IPS DF 6.9 (cell line): Measurements from ENCODE around the gene CDC14A.

Experiments
- DNase-seq: peaks from one replicate; pipeline ENCODE4 v3.0.0-alpha.2; 2013; ENCODE audit warnings: low read depth, low spot score
- H3K27ac ChIP-seq: one replicate; pipeline ENCODE4 v1.5.1; 2013; ENCODE audit warnings: low read length, control low read depth
- H3K27me3 ChIP-seq: 2 replicates; pipeline ENCODE4 v1.6.1; 2013; ENCODE audit warnings: mild to moderate bottlenecking, low read length; ENCODE audit not compliant: control insufficient read depth, insufficient read depth
- H3K36me3 ChIP-seq: 2 replicates; pipeline ENCODE4 v1.6.1; 2013; ENCODE audit warnings: low read length; ENCODE audit not compliant: control insufficient read depth, insufficient read depth
- H3K4me1 ChIP-seq: 2 replicates; pipeline ENCODE4 v1.6.1; 2013; ENCODE audit warnings: low read length; ENCODE audit not compliant: control insufficient read depth, insufficient read depth
- H3K4me3 ChIP-seq: 2 replicates; pipeline ENCODE4 v1.5.1; 2013; ENCODE audit warnings: mild to moderate bottlenecking, low read length
- H3K9me3 ChIP-seq: 2 replicates; pipeline ENCODE4 v1.6.1; 2013; ENCODE audit warnings: low read length, inconsistent platforms; ENCODE audit not compliant: control insufficient read depth, insufficient read depth
- WGBS: extraction: QIAGEN DNeasy Blood & Tissue Kit; methylation state at CpG from one replicate; pipeline ENCODE4 v1.1.7; 2013; ENCODE audit warnings: mixed read lengths, missing lambda C conversion rate; ENCODE audit not compliant: insufficient read length, insufficient coverage; 5-methylcytosine and 5-hydroxymethylcytosine counted together

The CDC14A gene

GRCh38 chr1:100530880-100531487, 178.7 kb downstream of the CDC14A start:
- Histone ChIP-seq H3K4me1 (no peaks in the 10 kb centered on the region; the same call in 1 of the 2 replicates), H3K36me3 (no peaks in the 10 kb centered on the region), H3K27me3 (no peaks in the 10 kb centered on the region; the same call in none of the 2 replicates), H3K4me3 (no peak overlapping the region), H3K9me3 (no peaks in the 10 kb centered on the region), H3K27ac (no peak overlapping the region)
- WGBS, result no CpG with 5 or more reads among the region's 3 CpGs
- DNase-seq, result no peak

GRCh38 chr1:100532645-100533044, 180.3 kb downstream of the CDC14A start:
- Histone ChIP-seq H3K36me3 (no peaks in the 10 kb centered on the region), H3K27me3 (peaks cover 4% of the 10 kb centered on the region), H3K4me3 (no peak overlapping the region), H3K4me1 (no peaks in the 10 kb centered on the region; the same call in 1 of the 2 replicates), H3K9me3 (no peaks in the 10 kb centered on the region), H3K27ac (no peak overlapping the region)
- WGBS, result no CpG with 5 or more reads among the region's 7 CpGs
- DNase-seq, result no peak

DNA sequence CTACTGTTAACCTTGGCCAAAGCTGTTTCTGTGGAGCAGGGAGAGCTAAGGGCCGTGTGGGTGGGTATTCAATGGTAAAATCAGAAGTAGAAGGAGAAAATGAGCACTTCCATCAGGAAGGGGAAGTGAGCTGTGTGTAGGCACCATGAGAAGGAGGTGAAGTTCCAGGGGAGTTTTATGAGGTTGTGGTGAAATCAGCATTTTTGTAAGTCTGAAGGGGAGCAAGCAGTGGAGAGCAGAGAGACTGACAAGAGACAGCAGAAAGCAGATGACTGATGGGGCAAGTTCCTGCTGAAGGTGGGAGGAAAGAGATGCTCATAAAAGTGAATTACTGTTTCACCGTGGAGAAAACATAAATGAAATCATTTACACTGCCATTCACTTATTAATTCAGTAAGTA, 183.0 kb downstream of the CDC14A start:
- Histone ChIP-seq H3K27me3 (peaks cover 27% of the 10 kb centered on the region), H3K36me3 (no peaks in the 10 kb centered on the region), H3K9me3 (no peaks in the 10 kb centered on the region), H3K27ac (no peak overlapping the region), H3K4me3 (no peak overlapping the region), H3K4me1 (peaks cover 3% of the 10 kb centered on the region; the same call in 1 of the 2 replicates)
- DNase-seq, result no peak
- no CpG with 5 or more reads among the region's 2 CpGs for WGBS

DNA sequence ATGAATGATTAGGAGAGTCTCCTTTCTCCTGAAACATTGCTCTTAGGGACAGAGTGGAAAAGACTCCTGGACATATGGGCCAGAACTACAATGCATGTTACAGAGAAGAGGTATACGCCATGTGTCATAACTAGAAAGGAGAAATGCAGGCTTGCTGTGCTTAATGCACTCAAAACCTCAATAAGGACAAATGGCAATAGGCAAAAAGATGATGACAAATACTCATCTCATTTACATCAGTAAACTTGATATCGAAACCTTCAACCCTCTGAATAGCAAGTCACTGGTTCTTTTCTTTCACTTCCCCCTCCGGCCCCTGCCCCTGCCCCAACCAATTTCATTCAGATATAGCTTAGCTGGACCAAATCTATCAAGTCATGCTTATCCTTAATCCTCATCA, 183.7 kb downstream of the CDC14A start:
- Histone ChIP-seq H3K4me3 (no peak overlapping the region), H3K27me3 (peaks cover 33% of the 10 kb centered on the region), H3K27ac (no peak overlapping the region), H3K9me3 (no peaks in the 10 kb centered on the region), H3K4me1 (peaks cover 3% of the 10 kb centered on the region; the same call in 1 of the 2 replicates), H3K36me3 (no peaks in the 10 kb centered on the region)
- no CpG with 5 or more reads among the region's 3 CpGs for WGBS
- DNase-seq, result no peak

DNA sequence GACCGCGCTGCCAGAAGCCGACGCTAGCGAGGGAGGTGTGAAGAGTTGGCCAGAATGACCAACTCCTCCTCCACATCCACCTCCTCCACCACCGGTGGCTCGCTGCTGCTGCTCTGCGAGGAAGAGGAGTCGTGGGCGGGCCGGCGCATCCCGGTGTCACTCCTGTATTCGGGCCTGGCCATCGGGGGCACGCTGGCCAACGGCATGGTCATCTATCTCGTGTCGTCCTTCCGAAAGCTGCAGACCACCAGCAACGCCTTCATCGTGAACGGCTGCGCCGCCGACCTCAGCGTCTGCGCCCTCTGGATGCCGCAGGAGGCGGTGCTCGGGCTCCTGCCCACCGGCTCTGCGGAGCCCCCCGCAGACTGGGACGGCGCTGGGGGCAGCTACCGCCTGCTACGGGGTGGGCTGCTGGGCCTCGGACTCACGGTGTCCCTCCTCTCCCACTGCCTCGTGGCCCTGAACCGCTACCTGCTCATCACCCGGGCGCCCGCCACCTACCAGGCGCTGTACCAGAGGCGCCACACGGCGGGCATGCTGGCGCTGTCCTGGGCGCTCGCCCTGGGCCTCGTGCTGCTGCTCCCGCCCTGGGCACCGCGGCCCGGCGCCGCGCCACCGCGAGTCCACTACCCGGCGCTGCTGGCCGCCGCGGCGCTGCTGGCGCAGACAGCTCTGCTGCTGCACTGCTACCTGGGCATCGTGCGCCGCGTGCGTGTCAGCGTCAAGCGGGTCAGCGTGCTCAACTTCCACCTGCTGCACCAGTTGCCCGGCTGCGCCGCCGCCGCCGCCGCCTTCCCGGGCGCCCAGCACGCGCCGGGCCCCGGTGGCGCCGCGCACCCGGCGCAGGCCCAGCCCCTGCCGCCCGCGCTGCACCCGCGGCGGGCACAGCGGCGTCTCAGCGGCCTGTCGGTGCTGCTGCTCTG, 186.9 kb downstream of the CDC14A start:
- Histone ChIP-seq H3K4me1 (peaks cover 3% of the 10 kb centered on the region; the same call in 1 of the 2 replicates), H3K27me3 (peaks cover 35% of the 10 kb centered on the region), H3K4me3 (peak overlapping the region; percentile 18; the same call in 1 of the 2 replicates), H3K27ac (no peak overlapping the region), H3K36me3 (no peaks in the 10 kb centered on the region), H3K9me3 (no peaks in the 10 kb centered on the region)
- whole genome bisulfite sequencing, result no CpG with 5 or more reads among the region's 105 CpGs
- DNase-seq, result no peak

- no peak for DNase-seq
- no peaks in the 10 kb centered on the region for H3K36me3 ChIP-seq
- no peaks in the 10 kb centered on the region for H3K9me3 ChIP-seq
- peaks cover 35% of the 10 kb centered on the region for H3K27me3 ChIP-seq
- peak overlapping the region; percentile 16; the same call in 1 of the 2 replicates for H3K4me3 ChIP-seq
- WGBS, result no CpG with 5 or more reads among the region's 57 CpGs
- no peak overlapping the region for H3K27ac ChIP-seq
- peaks cover 3% of the 10 kb centered on the region; the same call in 1 of the 2 replicates for H3K4me1 ChIP-seq
Observed at GRCh38 chr1:100539836-100540536, 187.7 kb downstream of the CDC14A start.

- WGBS, result no CpG with 5 or more reads among the region's 2 CpGs
- Histone ChIP-seq H3K9me3 (no peaks in the 10 kb centered on the region), H3K4me1 (0 out of 2 replicates have a peak, but pooled peaks cover 3% of the 10 kb centered on the region), H3K27me3 (peaks cover 32% of the 10 kb centered on the region), H3K4me3 (no peak overlapping the region), H3K27ac (no peak overlapping the region), H3K36me3 (no peaks in the 10 kb centered on the region)
- no peak for DNase-seq
Observed at GRCh38 chr1:100542285-100542684, 190.0 kb downstream of the CDC14A start.

DNA sequence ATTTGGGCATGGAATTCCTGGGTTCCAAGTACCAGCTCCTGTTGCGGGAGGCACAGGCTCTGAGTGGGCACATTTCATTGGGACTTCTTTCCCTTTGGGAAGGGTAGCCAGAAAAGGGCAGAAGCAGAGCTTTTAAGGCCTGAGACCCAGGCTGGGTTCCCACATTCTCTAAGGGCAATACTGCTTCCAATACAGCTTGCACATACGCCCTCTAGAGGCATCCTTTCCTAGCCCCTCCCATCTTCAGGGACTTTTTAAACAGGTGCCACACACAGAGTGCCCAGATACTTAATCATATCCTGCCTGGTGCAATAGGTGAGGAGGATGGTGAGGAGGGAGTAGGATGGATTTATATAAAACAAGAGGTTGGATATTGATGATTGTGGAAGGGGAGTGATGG, 191.3 kb downstream of the CDC14A start:
- H3K4me1 ChIP-seq, result 0 out of 2 replicates have a peak, but pooled peaks cover 3% of the 10 kb centered on the region
- no CpG with 5 or more reads among the region's 2 CpGs for WGBS
- peak; percentile 71 for DNase-seq

GRCh38 chr1:100544791-100545190, 192.5 kb downstream of the CDC14A start:
- Histone ChIP-seq H3K9me3 (no peaks in the 10 kb centered on the region), H3K4me1 (no peaks in the 10 kb centered on the region), H3K27ac (no peak overlapping the region), H3K27me3 (peaks cover 13% of the 10 kb centered on the region; the same call in 1 of the 2 replicates), H3K36me3 (no peaks in the 10 kb centered on the region), H3K4me3 (no peak overlapping the region)
- WGBS, result no CpG with 5 or more reads among the region's 4 CpGs
- no peak for DNase-seq

More for the DNA sequence above, 191.3 kb downstream of the CDC14A start:
- H3K4me3 ChIP-seq, result no peak overlapping the region
- H3K36me3 ChIP-seq, result no peaks in the 10 kb centered on the region
- no peaks in the 10 kb centered on the region for H3K9me3 ChIP-seq
- H3K27ac ChIP-seq, result no peak overlapping the region
- H3K27me3 ChIP-seq, result peaks cover 23% of the 10 kb centered on the region

DNA sequence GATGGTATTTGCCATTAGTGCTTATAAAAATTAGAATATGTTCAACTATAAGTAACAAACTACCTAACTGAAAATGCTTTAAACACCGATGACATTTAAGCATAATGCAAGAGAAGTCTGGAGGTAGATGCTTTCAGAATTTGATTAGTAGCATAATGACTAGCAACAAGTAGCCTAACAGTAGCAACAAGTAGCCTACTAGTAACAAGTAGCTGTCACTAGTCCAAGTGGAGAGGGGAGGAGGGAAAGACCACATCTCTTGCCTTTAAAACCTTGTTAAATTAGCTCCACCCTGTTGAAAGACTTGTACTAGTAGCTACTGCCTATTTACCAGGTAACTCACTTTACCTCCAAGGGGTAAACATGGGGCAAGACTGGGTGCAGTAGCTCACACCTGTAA, 193.5 kb downstream of the CDC14A start:
- H3K36me3 ChIP-seq, result no peaks in the 10 kb centered on the region
- no CpG with 5 or more reads among the region's 1 CpG for WGBS
- no peak for DNase-seq
- H3K4me3 ChIP-seq, result no peak overlapping the region
- no peaks in the 10 kb centered on the region for H3K9me3 ChIP-seq
- H3K27ac ChIP-seq, result no peak overlapping the region
- H3K27me3 ChIP-seq, result peaks cover 4% of the 10 kb centered on the region; the same call in 1 of the 2 replicates
- H3K4me1 ChIP-seq, result no peaks in the 10 kb centered on the region
